Tibial nerve (tissue), 4 donors: ENCODE measurements around the gene ARID5B. TPM values are rescaled to one million over a fixed set of nuclear protein-coding genes. Genes with fewer than 3 reads are reported as not detected.

ENCODE experiments used
- DNase-seq, 2 donors: peaks; one replicate each; pipeline ENCODE4 v3.0.0-alpha.2; 2019; ENCODE audit warnings: low spot score in 2 of 2
- H3K27ac ChIP-seq, 4 donors: fragments of 200-600 bp; sonication (generic) in 3 of 4; one replicate each; pipeline ENCODE4 v1.5.1; 2017 to 2019; ENCODE audit warnings: mild to moderate bottlenecking in 1 of 4
- H3K27me3 ChIP-seq, 2 donors: fragments of 200-600 bp; sonication (generic) in 1 of 2; one replicate each; pipeline versions ENCODE4 v1.5.1 to v1.6.0; 2017 to 2019
- H3K36me3 ChIP-seq, 3 donors: fragments of 200-600 bp; sonication (generic); one replicate each; pipeline ENCODE4 v1.5.1; 2018 to 2019
- H3K4me1 ChIP-seq, 4 donors: fragments of 200-600 bp; sonication (generic) in 3 of 4; one replicate each; pipeline ENCODE4 v1.5.1; 2017 to 2019
- H3K4me3 ChIP-seq, 4 donors: fragments of 200-600 bp; sonication (generic) in 3 of 4; one replicate each; pipeline ENCODE4 v1.5.1; 2017 to 2019; ENCODE audit warnings: mild to moderate bottlenecking in 1 of 4, moderate library complexity in 1 of 4
- H3K9me3 ChIP-seq, 4 donors: fragments of 200-600 bp; sonication (generic) in 3 of 4; one replicate each; pipeline ENCODE4 v1.5.1; 2017 to 2019
- EP300 ChIP-seq, 2 donors: sonication (generic); formaldehyde crosslinking; IDR thresholded peaks; one replicate each; pipeline ENCODE4 v1.6.1; 2017; ENCODE audit warnings: antibody characterized with exemption in 2 of 2, mild to moderate bottlenecking in 1 of 2
- POLR2A ChIP-seq, 2 donors: fragments of 450-650 bp; IDR thresholded peaks; one replicate each; pipeline ENCODE4 v1.6.1; 2017; ENCODE audit warnings: antibody characterized with exemption in 2 of 2, mild to moderate bottlenecking in 2 of 2, moderate library complexity in 2 of 2
- WGBS, 2 donors: methylation state at CpG; one replicate each; pipeline ENCODE4 v1.1.5; 2018; 5-methylcytosine and 5-hydroxymethylcytosine counted together
- total RNA-seq, 4 donors: library from RNA; depleted of rRNA; stranded (reverse); fragments of >200 nt; gene quantifications; one replicate each; pipeline ENCODE4 v1.1.0, GENCODE V29; 2016
- TF ChIP-seq, protein P1 (sequence below), 5 experiments: fragments of 200-600 bp in 3 of 5; fragments of 450-650 bp in 2 of 5; sonication (generic) in 3 of 5; IDR thresholded peaks; one replicate each; pipeline ENCODE4 v1.5.1; 2016 to 2019; ENCODE audit warnings: antibody characterized with exemption in 5 of 5, mild to moderate bottlenecking in 3 of 5, moderate library complexity in 2 of 5

The ARID5B gene, protein sequence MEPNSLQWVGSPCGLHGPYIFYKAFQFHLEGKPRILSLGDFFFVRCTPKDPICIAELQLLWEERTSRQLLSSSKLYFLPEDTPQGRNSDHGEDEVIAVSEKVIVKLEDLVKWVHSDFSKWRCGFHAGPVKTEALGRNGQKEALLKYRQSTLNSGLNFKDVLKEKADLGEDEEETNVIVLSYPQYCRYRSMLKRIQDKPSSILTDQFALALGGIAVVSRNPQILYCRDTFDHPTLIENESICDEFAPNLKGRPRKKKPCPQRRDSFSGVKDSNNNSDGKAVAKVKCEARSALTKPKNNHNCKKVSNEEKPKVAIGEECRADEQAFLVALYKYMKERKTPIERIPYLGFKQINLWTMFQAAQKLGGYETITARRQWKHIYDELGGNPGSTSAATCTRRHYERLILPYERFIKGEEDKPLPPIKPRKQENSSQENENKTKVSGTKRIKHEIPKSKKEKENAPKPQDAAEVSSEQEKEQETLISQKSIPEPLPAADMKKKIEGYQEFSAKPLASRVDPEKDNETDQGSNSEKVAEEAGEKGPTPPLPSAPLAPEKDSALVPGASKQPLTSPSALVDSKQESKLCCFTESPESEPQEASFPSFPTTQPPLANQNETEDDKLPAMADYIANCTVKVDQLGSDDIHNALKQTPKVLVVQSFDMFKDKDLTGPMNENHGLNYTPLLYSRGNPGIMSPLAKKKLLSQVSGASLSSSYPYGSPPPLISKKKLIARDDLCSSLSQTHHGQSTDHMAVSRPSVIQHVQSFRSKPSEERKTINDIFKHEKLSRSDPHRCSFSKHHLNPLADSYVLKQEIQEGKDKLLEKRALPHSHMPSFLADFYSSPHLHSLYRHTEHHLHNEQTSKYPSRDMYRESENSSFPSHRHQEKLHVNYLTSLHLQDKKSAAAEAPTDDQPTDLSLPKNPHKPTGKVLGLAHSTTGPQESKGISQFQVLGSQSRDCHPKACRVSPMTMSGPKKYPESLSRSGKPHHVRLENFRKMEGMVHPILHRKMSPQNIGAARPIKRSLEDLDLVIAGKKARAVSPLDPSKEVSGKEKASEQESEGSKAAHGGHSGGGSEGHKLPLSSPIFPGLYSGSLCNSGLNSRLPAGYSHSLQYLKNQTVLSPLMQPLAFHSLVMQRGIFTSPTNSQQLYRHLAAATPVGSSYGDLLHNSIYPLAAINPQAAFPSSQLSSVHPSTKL
- 10 to 100 TPM; 47.4 to 82.2 (median 62.6) TPM for total RNA-seq

DNA sequence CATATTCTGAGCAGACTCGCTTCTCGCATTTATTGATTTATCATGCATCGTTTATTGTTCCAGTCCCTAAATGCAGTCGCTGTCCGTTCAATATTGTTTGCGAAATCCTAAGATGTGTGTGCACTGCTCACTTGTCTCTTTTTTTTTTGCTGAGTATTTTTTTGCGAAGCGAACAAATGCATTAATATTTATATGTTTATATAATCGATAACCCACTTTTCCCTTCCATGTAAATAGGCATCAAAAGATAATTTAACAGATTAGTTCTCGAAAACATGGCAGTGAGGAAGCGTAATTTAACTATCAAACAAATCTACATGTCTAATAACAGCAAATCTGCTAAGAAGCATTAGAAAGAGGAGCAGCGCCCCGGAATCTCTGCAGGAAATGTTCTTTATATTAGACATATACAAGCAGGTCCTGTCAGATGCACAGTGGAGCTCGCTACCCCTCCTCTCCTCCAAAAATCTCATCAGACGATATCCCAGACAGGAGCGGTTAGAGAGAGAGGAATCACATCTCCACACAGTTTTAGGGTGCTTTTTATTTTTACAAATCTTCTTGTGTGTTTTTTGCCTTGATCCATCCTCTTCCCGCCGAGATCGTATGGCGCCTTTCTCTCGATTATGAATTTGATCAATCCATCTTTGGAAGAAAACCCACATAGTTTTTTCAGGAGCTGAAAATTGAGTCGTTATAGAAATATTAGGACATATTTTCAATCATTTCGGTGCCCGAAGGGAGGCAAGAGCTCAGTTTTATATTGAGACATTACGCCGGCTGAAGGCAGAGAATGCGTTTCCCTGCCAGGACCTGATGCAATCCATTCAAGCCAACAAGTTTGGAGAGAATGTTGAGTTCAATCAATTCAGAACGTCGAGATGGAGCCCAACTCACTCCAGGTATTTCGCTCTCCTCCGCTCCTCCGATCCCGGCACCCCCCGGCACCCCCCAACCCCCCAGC is at the start of gene ARID5B:
TSS of gene ARID5B (plus strand) at position 871 of the 964 bp plus-strand sequence. CDS start at position 882, 11 bp downstream.
- TF ChIP-seq EP300 (IDR thresholded peaks at IDR 0.05) (peak in 1 of 2 donors; percentile 2), POLR2A (IDR thresholded peaks at IDR 0.05) (no peak)
- WGBS, 2 donors: 0 to 1% methylated on average over 34 of the region's 34 CpGs
- H3K9me3 ChIP-seq: no peaks in the 10 kb centered on the region
- peak; percentile 21 to 65 for DNase-seq
- peaks cover 0 to 50% (median 20%) of the 10 kb centered on the region in 4 donors for H3K4me1 ChIP-seq
- no peaks in the 10 kb centered on the region for H3K27me3 ChIP-seq
- peak within 1 kb of the TSS; percentile 60 to 93 (median 82) for H3K4me3 ChIP-seq
- peak within 1 kb of the TSS; percentile 71 to 98 (median 92) for H3K27ac ChIP-seq
- no peaks in the 10 kb centered on the region for H3K36me3 ChIP-seq

DNA sequence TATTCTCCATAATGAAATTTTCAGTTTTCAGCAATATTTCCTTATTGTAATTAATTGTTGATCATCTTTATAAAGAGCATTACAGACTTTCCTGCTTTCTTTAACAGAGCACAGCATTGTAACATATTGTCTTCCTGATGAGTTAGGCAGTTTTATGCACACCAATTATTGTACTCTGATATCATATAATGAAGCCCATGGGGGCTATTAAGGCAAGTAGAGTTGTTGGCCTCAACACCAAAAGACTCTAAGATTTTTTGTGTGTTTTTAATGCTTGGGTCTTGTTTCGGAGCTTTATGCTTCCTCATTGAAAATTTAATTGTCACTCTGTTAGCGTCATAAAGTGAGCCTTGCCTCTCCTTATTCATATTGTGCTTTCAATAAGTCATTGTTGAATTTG is 49.2 kb upstream of the ARID5B start:
- H3K27me3 ChIP-seq: no peaks in the 10 kb centered on the region
- no peak overlapping the region for H3K4me3 ChIP-seq
- TF ChIP-seq EP300 (IDR thresholded peaks at IDR 0.05) (no peak), POLR2A (IDR thresholded peaks at IDR 0.05) (no peak)
- TF ChIP-seq, protein P1, sequence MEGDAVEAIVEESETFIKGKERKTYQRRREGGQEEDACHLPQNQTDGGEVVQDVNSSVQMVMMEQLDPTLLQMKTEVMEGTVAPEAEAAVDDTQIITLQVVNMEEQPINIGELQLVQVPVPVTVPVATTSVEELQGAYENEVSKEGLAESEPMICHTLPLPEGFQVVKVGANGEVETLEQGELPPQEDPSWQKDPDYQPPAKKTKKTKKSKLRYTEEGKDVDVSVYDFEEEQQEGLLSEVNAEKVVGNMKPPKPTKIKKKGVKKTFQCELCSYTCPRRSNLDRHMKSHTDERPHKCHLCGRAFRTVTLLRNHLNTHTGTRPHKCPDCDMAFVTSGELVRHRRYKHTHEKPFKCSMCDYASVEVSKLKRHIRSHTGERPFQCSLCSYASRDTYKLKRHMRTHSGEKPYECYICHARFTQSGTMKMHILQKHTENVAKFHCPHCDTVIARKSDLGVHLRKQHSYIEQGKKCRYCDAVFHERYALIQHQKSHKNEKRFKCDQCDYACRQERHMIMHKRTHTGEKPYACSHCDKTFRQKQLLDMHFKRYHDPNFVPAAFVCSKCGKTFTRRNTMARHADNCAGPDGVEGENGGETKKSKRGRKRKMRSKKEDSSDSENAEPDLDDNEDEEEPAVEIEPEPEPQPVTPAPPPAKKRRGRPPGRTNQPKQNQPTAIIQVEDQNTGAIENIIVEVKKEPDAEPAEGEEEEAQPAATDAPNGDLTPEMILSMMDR (IDR thresholded peaks at IDR 0.05): no peak
- H3K27ac ChIP-seq: no peak overlapping the region
- no peaks in the 10 kb centered on the region for H3K4me1 ChIP-seq
- no peak for DNase-seq
- WGBS, 2 donors: 25 to 42% methylated on average over 2 of the region's 2 CpGs
- no peaks in the 10 kb centered on the region for H3K9me3 ChIP-seq
- H3K36me3 ChIP-seq: no peaks in the 10 kb centered on the region

DNA sequence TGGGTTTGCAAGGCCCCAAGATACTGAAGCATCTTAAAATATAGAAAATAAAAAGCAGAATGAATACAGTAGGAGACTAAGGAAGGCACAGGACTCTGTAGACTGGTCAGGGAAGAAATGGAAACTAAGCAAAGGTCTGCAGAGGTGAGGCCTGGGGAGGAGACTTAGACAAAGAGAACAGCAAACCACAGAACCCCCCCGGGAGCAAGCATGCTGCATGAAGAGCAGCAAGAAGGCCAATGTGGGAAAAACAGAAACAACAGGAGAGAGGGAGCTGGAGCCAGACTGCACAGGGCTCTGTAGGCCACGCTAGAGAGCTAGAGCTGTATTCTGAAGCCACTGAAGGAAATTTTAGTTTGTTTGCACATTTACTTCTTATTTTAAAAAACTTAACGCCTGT is 45.7 kb upstream of the ARID5B start:
- Histone ChIP-seq H3K9me3 (no peaks in the 10 kb centered on the region), H3K4me3 (no peak overlapping the region), H3K27ac (no peak overlapping the region), H3K4me1 (no peaks in the 10 kb centered on the region), H3K36me3 (no peaks in the 10 kb centered on the region), H3K27me3 (no peaks in the 10 kb centered on the region)
- TF ChIP-seq, protein P1 (IDR thresholded peaks at IDR 0.05): no peak
- TF ChIP-seq POLR2A (IDR thresholded peaks at IDR 0.05): no peak
- TF ChIP-seq EP300 (IDR thresholded peaks at IDR 0.05): no peak
- WGBS, 2 donors: 71 to 79% methylated on average over 3 of the region's 3 CpGs
- peak in 1 of 2 donors; percentile 16 for DNase-seq

DNA sequence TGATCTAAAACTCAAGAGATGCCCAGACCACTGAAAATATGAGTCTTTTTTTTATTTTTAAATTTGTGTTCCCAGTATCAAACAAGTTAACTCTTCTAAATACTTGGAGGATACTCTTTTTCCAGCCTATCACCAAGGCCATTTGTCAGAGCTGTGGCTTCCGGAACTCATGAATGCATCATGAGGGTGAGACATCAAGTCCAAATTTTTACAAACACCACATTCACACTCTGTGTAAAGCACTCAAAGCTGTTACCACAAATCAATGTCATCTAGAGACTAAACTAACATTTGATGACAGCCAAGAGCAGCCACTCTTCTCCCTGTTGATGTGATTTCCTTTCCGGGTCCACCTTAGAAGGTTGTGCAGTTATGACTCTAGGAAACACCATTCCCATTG is 43.8 kb upstream of the ARID5B start:
- 94 to 97% methylated on average over 2 of the region's 2 CpGs for WGBS, 2 donors
- H3K4me3 ChIP-seq: no peak overlapping the region
- H3K27me3 ChIP-seq: no peaks in the 10 kb centered on the region
- H3K4me1 ChIP-seq: no peaks in the 10 kb centered on the region
- TF ChIP-seq EP300 (IDR thresholded peaks at IDR 0.05) (no peak), POLR2A (IDR thresholded peaks at IDR 0.05) (no peak)
- TF ChIP-seq, protein P1 (IDR thresholded peaks at IDR 0.05): no peak
- no peak overlapping the region for H3K27ac ChIP-seq
- no peaks in the 10 kb centered on the region for H3K36me3 ChIP-seq
- H3K9me3 ChIP-seq: no peaks in the 10 kb centered on the region
- no peak for DNase-seq
